HEK293 (cell line): ENCODE data around the gene SP6.

Experiments used
- KLF16 ChIP-seq: fragments of 450-650 bp; formaldehyde crosslinking; IDR thresholded peaks from 2 replicates; pipeline ENCODE4 v1.5.1; 2017; ENCODE audit warnings: missing biosample characterization, missing genetic modification characterization
- PRDM1 ChIP-seq: fragments of 450-650 bp; formaldehyde crosslinking; IDR thresholded peaks from 2 replicates; pipeline ENCODE4; 2016; ENCODE audit warnings: missing biosample characterization, missing genetic modification characterization
- ZBTB7A ChIP-seq: fragments of 450-650 bp; formaldehyde crosslinking; IDR thresholded peaks from 2 replicates; pipeline ENCODE4 v1.5.1; 2016; ENCODE audit warnings: low read depth, missing biosample characterization, missing genetic modification characterization
- ZNF112 ChIP-seq: fragments of 450-650 bp; formaldehyde crosslinking; IDR thresholded peaks from 2 replicates; pipeline ENCODE4 v1.5.0; 2017; ENCODE audit warnings: missing biosample characterization, missing genetic modification characterization
- ZNF19 ChIP-seq: fragments of 450-650 bp; formaldehyde crosslinking; IDR thresholded peaks from 2 replicates; pipeline ENCODE4; 2016; ENCODE audit warnings: missing biosample characterization, missing genetic modification characterization, low read depth
- ZNF274 ChIP-seq, 2 experiments: fragments of 200-500 bp in 1 of 2; fragments of 450-650 bp in 1 of 2; sonication (Bioruptor generic) in 1 of 2; formaldehyde crosslinking in 1 of 2; IDR thresholded peaks; 2 replicates each; pipeline versions ENCODE4 v1.5.1 to v1.6.1; 2014 to 2016; ENCODE audit warnings: borderline replicate concordance in 1 of 2, inconsistent platforms in 1 of 2, low read length in 1 of 2, missing biosample characterization in 1 of 2, missing genetic modification characterization in 1 of 2
- ZNF341 ChIP-seq: fragments of 450-650 bp; formaldehyde crosslinking; IDR thresholded peaks from 2 replicates; pipeline ENCODE4; 2016; ENCODE audit warnings: low read depth, missing biosample characterization, missing genetic modification characterization
- ZNF514 ChIP-seq: fragments of 450-650 bp; formaldehyde crosslinking; IDR thresholded peaks from 2 replicates; pipeline ENCODE4 v1.5.1; 2016; ENCODE audit warnings: missing biosample characterization, missing genetic modification characterization
- TF ChIP-seq, protein P1 (sequence below): fragments of 450-650 bp; formaldehyde crosslinking; IDR thresholded peaks from 2 replicates; pipeline ENCODE4 v1.5.1; 2016; ENCODE audit warnings: missing biosample characterization, missing genetic modification characterization
- TF ChIP-seq, protein P2 (sequence below): fragments of 450-650 bp; formaldehyde crosslinking; IDR thresholded peaks from 2 replicates; pipeline ENCODE4 v1.5.1; 2016; ENCODE audit warnings: missing biosample characterization, missing genetic modification characterization
- TF ChIP-seq, protein P3 (sequence below): fragments of 450-650 bp; formaldehyde crosslinking; IDR thresholded peaks from 2 replicates; pipeline ENCODE4 v1.5.1; 2016; ENCODE audit warnings: missing biosample characterization, missing genetic modification characterization

DNA sequence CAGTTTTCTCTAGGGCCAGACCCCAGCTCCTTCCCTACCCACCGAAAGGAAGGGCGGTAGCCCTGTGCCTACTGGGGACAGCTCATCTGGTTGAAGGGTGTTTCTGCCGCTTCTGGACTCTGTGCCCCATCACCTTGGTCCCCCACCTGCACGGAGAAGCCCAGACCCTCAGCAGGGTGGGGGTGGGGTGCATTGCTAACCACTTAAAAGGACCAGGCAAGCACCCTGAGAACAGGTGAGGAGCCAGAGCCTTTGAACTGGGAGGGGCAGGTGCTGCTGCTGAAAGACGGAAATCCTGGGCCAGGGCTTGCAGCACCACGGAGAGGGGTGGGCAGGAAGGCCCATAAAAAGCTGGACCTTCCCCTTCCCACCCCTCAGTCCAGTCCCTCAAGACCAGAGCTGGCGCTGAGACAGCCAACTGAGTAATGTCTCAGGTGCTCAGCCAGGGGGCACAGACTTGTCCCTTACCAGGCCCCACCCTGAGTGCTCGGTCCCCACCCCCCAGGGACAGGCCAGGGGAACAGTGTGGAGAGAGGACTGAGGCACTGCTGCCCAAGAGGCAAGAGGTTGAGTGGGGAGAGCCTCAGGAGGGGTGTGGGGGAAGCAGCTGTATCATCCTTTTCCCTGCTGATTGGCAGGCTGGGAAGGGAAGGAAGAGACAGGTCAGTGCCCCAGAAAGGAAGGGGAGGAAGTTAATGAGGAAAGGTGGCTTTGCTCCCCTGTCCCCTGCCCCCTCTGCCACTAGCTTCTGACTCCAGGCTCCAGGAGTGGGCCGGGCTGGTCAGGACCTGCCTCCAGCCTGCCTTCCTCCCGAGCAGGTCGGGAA, 34.2 kb upstream of the SP6 start:
- TF ChIP-seq, protein P1, sequence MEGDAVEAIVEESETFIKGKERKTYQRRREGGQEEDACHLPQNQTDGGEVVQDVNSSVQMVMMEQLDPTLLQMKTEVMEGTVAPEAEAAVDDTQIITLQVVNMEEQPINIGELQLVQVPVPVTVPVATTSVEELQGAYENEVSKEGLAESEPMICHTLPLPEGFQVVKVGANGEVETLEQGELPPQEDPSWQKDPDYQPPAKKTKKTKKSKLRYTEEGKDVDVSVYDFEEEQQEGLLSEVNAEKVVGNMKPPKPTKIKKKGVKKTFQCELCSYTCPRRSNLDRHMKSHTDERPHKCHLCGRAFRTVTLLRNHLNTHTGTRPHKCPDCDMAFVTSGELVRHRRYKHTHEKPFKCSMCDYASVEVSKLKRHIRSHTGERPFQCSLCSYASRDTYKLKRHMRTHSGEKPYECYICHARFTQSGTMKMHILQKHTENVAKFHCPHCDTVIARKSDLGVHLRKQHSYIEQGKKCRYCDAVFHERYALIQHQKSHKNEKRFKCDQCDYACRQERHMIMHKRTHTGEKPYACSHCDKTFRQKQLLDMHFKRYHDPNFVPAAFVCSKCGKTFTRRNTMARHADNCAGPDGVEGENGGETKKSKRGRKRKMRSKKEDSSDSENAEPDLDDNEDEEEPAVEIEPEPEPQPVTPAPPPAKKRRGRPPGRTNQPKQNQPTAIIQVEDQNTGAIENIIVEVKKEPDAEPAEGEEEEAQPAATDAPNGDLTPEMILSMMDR (tag by site-specific recombination) = no peak
- TF ChIP-seq, protein P2, sequence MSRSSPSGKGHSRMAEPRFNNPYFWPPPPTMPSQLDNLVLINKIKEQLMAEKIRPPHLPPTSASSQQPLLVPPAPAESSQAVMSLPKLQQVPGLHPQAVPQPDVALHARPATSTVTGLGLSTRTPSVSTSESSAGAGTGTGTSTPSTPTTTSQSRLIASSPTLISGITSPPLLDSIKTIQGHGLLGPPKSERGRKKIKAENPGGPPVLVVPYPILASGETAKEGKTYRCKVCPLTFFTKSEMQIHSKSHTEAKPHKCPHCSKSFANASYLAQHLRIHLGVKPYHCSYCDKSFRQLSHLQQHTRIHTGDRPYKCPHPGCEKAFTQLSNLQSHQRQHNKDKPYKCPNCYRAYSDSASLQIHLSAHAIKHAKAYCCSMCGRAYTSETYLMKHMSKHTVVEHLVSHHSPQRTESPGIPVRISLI (tag by site-specific recombination) = no peak
- TF ChIP-seq, protein P3, sequence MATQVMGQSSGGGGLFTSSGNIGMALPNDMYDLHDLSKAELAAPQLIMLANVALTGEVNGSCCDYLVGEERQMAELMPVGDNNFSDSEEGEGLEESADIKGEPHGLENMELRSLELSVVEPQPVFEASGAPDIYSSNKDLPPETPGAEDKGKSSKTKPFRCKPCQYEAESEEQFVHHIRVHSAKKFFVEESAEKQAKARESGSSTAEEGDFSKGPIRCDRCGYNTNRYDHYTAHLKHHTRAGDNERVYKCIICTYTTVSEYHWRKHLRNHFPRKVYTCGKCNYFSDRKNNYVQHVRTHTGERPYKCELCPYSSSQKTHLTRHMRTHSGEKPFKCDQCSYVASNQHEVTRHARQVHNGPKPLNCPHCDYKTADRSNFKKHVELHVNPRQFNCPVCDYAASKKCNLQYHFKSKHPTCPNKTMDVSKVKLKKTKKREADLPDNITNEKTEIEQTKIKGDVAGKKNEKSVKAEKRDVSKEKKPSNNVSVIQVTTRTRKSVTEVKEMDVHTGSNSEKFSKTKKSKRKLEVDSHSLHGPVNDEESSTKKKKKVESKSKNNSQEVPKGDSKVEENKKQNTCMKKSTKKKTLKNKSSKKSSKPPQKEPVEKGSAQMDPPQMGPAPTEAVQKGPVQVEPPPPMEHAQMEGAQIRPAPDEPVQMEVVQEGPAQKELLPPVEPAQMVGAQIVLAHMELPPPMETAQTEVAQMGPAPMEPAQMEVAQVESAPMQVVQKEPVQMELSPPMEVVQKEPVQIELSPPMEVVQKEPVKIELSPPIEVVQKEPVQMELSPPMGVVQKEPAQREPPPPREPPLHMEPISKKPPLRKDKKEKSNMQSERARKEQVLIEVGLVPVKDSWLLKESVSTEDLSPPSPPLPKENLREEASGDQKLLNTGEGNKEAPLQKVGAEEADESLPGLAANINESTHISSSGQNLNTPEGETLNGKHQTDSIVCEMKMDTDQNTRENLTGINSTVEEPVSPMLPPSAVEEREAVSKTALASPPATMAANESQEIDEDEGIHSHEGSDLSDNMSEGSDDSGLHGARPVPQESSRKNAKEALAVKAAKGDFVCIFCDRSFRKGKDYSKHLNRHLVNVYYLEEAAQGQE (tag by site-specific recombination) = peak; percentile 79
- no peak for TF ChIP-seq ZNF19 (tag by site-specific recombination)
- TF ChIP-seq ZNF341 (tag by site-specific recombination) = no peak
- no peak for TF ChIP-seq ZBTB7A
- TF ChIP-seq ZNF514 = no peak
- no peak for TF ChIP-seq KLF16 (tag by site-specific recombination)
- no peak for TF ChIP-seq PRDM1
- no peak for TF ChIP-seq ZNF274 (IDR thresholded peaks at IDR 0.05; ENCODE audit: low read length)
- no peak for TF ChIP-seq ZNF274 (tag by site-specific recombination; IDR thresholded peaks at IDR 0.05; ENCODE audit: borderline replicate concordance)
- TF ChIP-seq ZNF112 (tag by site-specific recombination) = no peak
